HepG2 (cell line): Measurements from ENCODE around the gene BROX. TPM values are rescaled to one million over a fixed set of nuclear protein-coding genes. Genes with fewer than 3 reads are reported as not detected.
A peak's percentile ranks its signal among the peaks of the same experiment; 100 is the strongest.

Experiments used
- HNRNPLL ChIP-seq: fragments of 200-400 bp; formaldehyde crosslinking; IDR thresholded peaks from 2 replicates; pipeline ENCODE4 v1.6.1; 2017; ENCODE audit warnings: mild to moderate bottlenecking, low read depth, low read length; ENCODE audit not compliant: poor library complexity, severe bottlenecking
- KLF15 ChIP-seq: sonication (generic); formaldehyde crosslinking; IDR thresholded peaks from 2 replicates; pipeline ENCODE4 v1.8.1; 2023; ENCODE audit warnings: borderline replicate concordance, mild to moderate bottlenecking, inconsistent platforms, missing genetic modification reagents, mixed read lengths
- POLR2AphosphoS5 ChIP-seq: IDR thresholded peaks from 2 replicates; pipeline ENCODE4 v1.6.1; 2012; ENCODE audit warnings: low read depth, low read length
- RAD21 ChIP-seq: fragments of 450-650 bp; formaldehyde crosslinking; IDR thresholded peaks from 2 replicates; pipeline ENCODE4 v1.5.0; 2020; ENCODE audit warnings: mild to moderate bottlenecking
- RARA ChIP-seq: IDR thresholded peaks from 2 replicates; pipeline ENCODE4 v1.6.1; 2016; ENCODE audit warnings: missing genetic modification reagents, missing compliant biosample characterization
- SMAD3 ChIP-seq: sonication (generic); formaldehyde crosslinking; IDR thresholded peaks from 2 replicates; pipeline ENCODE4 v1.4.0; 2020; ENCODE audit warnings: missing genetic modification reagents
- SP1 ChIP-seq, 2 experiments: fragments of 450-650 bp in 1 of 2; sonication (generic) in 1 of 2; formaldehyde crosslinking in 1 of 2; IDR thresholded peaks; 2 replicates each; pipeline versions ENCODE4 v1.4.0 to v1.6.1; 2016 to 2020; ENCODE audit warnings: missing genetic modification reagents in 1 of 2
- YEATS2 ChIP-seq: sonication (generic); formaldehyde crosslinking; IDR thresholded peaks from 2 replicates; pipeline ENCODE4 v1.4.0; 2020; ENCODE audit warnings: missing genetic modification reagents, borderline replicate concordance
- ZFP36L1 ChIP-seq: sonication (generic); formaldehyde crosslinking; IDR thresholded peaks from 2 replicates; pipeline ENCODE4 v1.8.0; 2022; ENCODE audit warnings: mild to moderate bottlenecking, missing genetic modification reagents, moderate library complexity
- ZNF792 ChIP-seq: IDR thresholded peaks from 2 replicates; pipeline ENCODE4 v1.6.1; 2016
- ZNF878 ChIP-seq: sonication (generic); formaldehyde crosslinking; IDR thresholded peaks from 2 replicates; pipeline ENCODE4 v1.8.1; 2023; ENCODE audit warnings: mild to moderate bottlenecking, missing genetic modification reagents, moderate library complexity
- polyA plus RNA-seq, 8 experiments: library from polyadenylated mRNA; depleted of rRNA in 3 of 8; stranded (reverse) in 7 of 8; unstranded in 1 of 8; fragments of >200 nt; fragmentation: Illumina TruSeq in 4 of 8; extraction: Trizol in 4 of 8; gene quantifications; 2 replicates each; pipeline versions ENCODE4 v1.2.1 to v1.2.3, GENCODE V29; 2011 to 2016; ENCODE audit warnings: low read depth in 4 of 8, missing spikeins in 1 of 8, mixed read lengths in 1 of 8; ENCODE audit not compliant: insufficient read depth in 1 of 8
- total RNA-seq, 5 experiments: library from RNA; depleted of rRNA; stranded (reverse); fragments of >200 nt; fragmentation: Illumina TruSeq; extraction: Trizol; gene quantifications; 2 replicates each; pipeline ENCODE4 v1.2.3, GENCODE V29; 2016; ENCODE audit warnings: low read depth in 1 of 5
- TF ChIP-seq, protein P1 (sequence below): sonication (generic); formaldehyde crosslinking; IDR thresholded peaks from 2 replicates; pipeline ENCODE4 v1.4.0; 2020; ENCODE audit warnings: mild to moderate bottlenecking, missing genetic modification reagents
- TF ChIP-seq, protein P2 (sequence below): sonication (generic); formaldehyde crosslinking; IDR thresholded peaks from 2 replicates; pipeline ENCODE4 v1.4.0; 2020; ENCODE audit warnings: missing genetic modification reagents
- TF ChIP-seq, protein P3 (sequence below): sonication (generic); formaldehyde crosslinking; IDR thresholded peaks from 2 replicates; pipeline ENCODE4 v1.5.1; 2020; ENCODE audit warnings: missing genetic modification reagents, mild to moderate bottlenecking, borderline replicate concordance
- TF ChIP-seq, protein P4 (sequence below): sonication (generic); formaldehyde crosslinking; IDR thresholded peaks from 2 replicates; pipeline ENCODE4 v1.4.0; 2020; ENCODE audit warnings: mild to moderate bottlenecking, missing genetic modification reagents
- TF ChIP-seq, protein P5 (sequence below): sonication (generic); formaldehyde crosslinking; IDR thresholded peaks from 2 replicates; pipeline ENCODE4 v1.4.0; 2020; ENCODE audit warnings: missing genetic modification reagents

BROX gene
- total and polyA plus RNA-seq, 2 of the 13 experiments (the other 11 are each of a cell fraction or from before 2014, with no cell fraction given) = 4.4 to 33.2 TPM

DNA sequence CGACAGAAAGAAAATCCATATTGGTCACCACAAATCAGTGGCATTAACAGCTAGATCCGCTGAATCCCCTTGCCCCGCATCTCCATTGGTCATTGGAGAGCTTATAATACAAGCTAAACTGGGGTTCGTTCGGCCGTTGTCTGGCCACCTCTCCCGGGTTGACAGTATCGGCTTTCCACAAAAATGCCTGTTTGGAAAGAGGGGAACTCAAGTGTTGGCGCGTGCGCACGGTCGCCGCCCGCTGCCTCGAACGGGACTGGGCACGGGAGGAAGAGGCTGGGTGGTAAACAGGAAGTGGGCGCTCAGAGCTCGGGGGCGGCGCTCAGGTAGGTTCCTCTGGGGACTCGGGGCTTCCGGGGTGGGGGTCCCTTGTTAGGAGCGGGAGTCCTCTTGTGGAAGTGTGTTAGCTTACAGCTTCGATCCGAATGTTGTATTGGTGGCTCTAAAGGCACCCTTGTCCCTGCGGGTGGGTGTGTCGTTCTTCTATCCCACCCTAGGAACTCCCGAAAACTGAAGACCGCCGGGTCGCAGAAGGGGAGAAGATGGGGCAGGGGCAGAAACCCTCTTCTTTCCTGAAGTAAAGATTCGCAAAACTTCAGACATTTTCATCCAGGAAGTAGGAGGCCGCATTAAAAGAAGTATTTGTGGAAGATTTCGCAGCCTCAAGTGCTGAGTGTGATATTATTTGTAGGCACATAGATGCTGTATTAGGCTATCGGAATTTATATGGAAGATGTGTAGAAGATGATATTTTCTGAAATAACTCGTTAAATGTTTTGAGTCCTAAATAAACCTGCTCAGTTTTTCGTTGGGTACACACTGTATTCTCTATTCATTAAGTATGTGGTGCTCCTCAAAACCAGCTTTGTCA is 962 bp downstream of the BROX start (continued):
- TF ChIP-seq, protein P1, sequence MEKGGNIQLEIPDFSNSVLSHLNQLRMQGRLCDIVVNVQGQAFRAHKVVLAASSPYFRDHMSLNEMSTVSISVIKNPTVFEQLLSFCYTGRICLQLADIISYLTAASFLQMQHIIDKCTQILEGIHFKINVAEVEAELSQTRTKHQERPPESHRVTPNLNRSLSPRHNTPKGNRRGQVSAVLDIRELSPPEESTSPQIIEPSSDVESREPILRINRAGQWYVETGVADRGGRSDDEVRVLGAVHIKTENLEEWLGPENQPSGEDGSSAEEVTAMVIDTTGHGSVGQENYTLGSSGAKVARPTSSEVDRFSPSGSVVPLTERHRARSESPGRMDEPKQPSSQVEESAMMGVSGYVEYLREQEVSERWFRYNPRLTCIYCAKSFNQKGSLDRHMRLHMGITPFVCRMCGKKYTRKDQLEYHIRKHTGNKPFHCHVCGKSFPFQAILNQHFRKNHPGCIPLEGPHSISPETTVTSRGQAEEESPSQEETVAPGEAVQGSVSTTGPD (CRISPR knock-in tag) = no peak
- TF ChIP-seq SMAD3 (CRISPR knock-in tag) = no peak
- no peak for TF ChIP-seq SP1 (IDR thresholded peaks at IDR 0.05)
- peak; percentile 63 for TF ChIP-seq SP1 (CRISPR knock-in tag; IDR thresholded peaks at IDR 0.05)
- TF ChIP-seq, protein P2, sequence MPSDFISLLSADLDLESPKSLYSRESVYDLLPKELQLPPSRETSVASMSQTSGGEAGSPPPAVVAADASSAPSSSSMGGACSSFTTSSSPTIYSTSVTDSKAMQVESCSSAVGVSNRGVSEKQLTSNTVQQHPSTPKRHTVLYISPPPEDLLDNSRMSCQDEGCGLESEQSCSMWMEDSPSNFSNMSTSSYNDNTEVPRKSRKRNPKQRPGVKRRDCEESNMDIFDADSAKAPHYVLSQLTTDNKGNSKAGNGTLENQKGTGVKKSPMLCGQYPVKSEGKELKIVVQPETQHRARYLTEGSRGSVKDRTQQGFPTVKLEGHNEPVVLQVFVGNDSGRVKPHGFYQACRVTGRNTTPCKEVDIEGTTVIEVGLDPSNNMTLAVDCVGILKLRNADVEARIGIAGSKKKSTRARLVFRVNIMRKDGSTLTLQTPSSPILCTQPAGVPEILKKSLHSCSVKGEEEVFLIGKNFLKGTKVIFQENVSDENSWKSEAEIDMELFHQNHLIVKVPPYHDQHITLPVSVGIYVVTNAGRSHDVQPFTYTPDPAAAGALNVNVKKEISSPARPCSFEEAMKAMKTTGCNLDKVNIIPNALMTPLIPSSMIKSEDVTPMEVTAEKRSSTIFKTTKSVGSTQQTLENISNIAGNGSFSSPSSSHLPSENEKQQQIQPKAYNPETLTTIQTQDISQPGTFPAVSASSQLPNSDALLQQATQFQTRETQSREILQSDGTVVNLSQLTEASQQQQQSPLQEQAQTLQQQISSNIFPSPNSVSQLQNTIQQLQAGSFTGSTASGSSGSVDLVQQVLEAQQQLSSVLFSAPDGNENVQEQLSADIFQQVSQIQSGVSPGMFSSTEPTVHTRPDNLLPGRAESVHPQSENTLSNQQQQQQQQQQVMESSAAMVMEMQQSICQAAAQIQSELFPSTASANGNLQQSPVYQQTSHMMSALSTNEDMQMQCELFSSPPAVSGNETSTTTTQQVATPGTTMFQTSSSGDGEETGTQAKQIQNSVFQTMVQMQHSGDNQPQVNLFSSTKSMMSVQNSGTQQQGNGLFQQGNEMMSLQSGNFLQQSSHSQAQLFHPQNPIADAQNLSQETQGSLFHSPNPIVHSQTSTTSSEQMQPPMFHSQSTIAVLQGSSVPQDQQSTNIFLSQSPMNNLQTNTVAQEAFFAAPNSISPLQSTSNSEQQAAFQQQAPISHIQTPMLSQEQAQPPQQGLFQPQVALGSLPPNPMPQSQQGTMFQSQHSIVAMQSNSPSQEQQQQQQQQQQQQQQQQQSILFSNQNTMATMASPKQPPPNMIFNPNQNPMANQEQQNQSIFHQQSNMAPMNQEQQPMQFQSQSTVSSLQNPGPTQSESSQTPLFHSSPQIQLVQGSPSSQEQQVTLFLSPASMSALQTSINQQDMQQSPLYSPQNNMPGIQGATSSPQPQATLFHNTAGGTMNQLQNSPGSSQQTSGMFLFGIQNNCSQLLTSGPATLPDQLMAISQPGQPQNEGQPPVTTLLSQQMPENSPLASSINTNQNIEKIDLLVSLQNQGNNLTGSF (CRISPR knock-in tag) = no peak
- no peak; the same call in 1 of the 2 replicates for TF ChIP-seq RAD21 (CRISPR knock-in tag)
- TF ChIP-seq ZNF792 = no peak
- TF ChIP-seq YEATS2 (CRISPR knock-in tag) = peak; percentile 82; the same call in 1 of the 2 replicates
- TF ChIP-seq, protein P3, sequence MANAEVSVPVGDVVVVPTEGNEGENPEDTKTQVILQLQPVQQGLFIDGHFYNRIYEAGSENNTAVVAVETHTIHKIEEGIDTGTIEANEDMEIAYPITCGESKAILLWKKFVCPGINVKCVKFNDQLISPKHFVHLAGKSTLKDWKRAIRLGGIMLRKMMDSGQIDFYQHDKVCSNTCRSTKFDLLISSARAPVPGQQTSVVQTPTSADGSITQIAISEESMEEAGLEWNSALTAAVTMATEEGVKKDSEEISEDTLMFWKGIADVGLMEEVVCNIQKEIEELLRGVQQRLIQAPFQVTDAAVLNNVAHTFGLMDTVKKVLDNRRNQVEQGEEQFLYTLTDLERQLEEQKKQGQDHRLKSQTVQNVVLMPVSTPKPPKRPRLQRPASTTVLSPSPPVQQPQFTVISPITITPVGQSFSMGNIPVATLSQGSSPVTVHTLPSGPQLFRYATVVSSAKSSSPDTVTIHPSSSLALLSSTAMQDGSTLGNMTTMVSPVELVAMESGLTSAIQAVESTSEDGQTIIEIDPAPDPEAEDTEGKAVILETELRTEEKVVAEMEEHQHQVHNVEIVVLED (CRISPR knock-in tag) = peak; percentile 57; the same call in 1 of the 2 replicates
- 0 out of 2 replicates have a peak, but pooled peaks have one; percentile 60 for TF ChIP-seq ZFP36L1 (CRISPR knock-in tag)
- TF ChIP-seq ZNF878 = 0 out of 2 replicates have a peak, but pooled peaks have one; percentile 44
- peak; percentile 81 for TF ChIP-seq POLR2AphosphoS5
- no peak for TF ChIP-seq KLF15
- TF ChIP-seq, protein P4, sequence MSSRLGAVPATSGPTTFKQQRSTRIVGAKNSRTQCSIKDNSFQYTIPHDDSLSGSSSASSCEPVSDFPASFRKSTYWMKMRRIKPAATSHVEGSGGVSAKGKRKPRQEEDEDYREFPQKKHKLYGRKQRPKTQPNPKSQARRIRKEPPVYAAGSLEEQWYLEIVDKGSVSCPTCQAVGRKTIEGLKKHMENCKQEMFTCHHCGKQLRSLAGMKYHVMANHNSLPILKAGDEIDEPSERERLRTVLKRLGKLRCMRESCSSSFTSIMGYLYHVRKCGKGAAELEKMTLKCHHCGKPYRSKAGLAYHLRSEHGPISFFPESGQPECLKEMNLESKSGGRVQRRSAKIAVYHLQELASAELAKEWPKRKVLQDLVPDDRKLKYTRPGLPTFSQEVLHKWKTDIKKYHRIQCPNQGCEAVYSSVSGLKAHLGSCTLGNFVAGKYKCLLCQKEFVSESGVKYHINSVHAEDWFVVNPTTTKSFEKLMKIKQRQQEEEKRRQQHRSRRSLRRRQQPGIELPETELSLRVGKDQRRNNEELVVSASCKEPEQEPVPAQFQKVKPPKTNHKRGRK = no peak
- TF ChIP-seq, protein P5, sequence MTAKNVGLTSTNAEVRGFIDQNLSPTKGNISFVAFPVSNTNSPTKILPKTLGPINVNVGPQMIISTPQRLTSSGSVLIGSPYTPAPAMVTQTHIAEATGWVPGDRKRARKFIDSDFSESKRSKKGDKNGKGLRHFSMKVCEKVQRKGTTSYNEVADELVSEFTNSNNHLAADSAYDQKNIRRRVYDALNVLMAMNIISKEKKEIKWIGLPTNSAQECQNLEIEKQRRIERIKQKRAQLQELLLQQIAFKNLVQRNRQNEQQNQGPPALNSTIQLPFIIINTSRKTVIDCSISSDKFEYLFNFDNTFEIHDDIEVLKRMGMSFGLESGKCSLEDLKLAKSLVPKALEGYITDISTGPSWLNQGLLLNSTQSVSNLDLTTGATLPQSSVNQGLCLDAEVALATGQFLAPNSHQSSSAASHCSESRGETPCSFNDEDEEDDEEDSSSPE (CRISPR knock-in tag) = no peak; the same call in 1 of the 2 replicates
- TF ChIP-seq RARA (CRISPR knock-in tag) = peak; percentile 8; the same call in 1 of the 2 replicates
- TF ChIP-seq HNRNPLL = no peak
